ENCODE measurements around the gene C1orf50. TPM values are rescaled to one million over a fixed set of nuclear protein-coding genes. Genes with fewer than 3 reads are reported as not detected.

C1orf50 gene
- total RNA-seq, 1 experiment from 2014 or later, result 5.1 TPM

- TF ChIP-seq PRDM15 (CRISPR knock-in tag; IDR thresholded peaks at IDR 0.05) (no peak), FOXP1 (CRISPR knock-in tag; IDR thresholded peaks at IDR 0.05; ENCODE audit: borderline replicate concordance) (no peak), FOXK1 (CRISPR knock-in tag; IDR thresholded peaks at IDR 0.05) (no peak), CDX4 (CRISPR knock-in tag; IDR thresholded peaks at IDR 0.05; ENCODE audit: borderline replicate concordance) (no peak), OVOL2 (CRISPR knock-in tag; IDR thresholded peaks at IDR 0.05; ENCODE audit: borderline replicate concordance) (no peak), ELF4 (CRISPR knock-in tag; IDR thresholded peaks at IDR 0.05; ENCODE audit: low read depth) (no peak), CTCF (IDR thresholded peaks at IDR 0.05) (no peak), SMAD4 (CRISPR knock-in tag; IDR thresholded peaks at IDR 0.05) (no peak)
Observed at GRCh38 chr1:42737257-42737656, 29.8 kb upstream of the C1orf50 start (continued).

GRCh38 chr1:42737986-42738677 is 28.9 kb upstream of the C1orf50 start:
- Mint-ChIP-seq H3K27ac (no peak overlapping the region), H3K36me3 (no peaks in the 10 kb centered on the region), H3K9me3 (no peaks in the 10 kb centered on the region), H3K4me3 (no peak overlapping the region), H3K27me3 (ENCODE audit: low read depth) (no peaks in the 10 kb centered on the region), H3K4me1 (peaks cover 46% of the 10 kb centered on the region)
- TF ChIP-seq ELF4 (CRISPR knock-in tag; IDR thresholded peaks at IDR 0.05; ENCODE audit: low read depth) (no peak), ERG (CRISPR knock-in tag; IDR thresholded peaks at IDR 0.05) (no peak), NFE2L1 (CRISPR knock-in tag; IDR thresholded peaks at IDR 0.05) (no peak), GRHL2 (CRISPR knock-in tag; IDR thresholded peaks at IDR 0.05; ENCODE audit: insufficient replicate concordance, severe bottlenecking) (no peak), TP53 (CRISPR knock-in tag; IDR thresholded peaks at IDR 0.05) (no peak), MXD4 (CRISPR knock-in tag; IDR thresholded peaks at IDR 0.05; ENCODE audit: borderline replicate concordance) (no peak), MLX (CRISPR knock-in tag; IDR thresholded peaks at IDR 0.05) (no peak), ETV6 (CRISPR knock-in tag; IDR thresholded peaks at IDR 0.05) (no peak), ZNF396 (CRISPR knock-in tag; IDR thresholded peaks at IDR 0.05; ENCODE audit: borderline replicate concordance) (no peak), CREM (CRISPR knock-in tag; IDR thresholded peaks at IDR 0.05) (no peak), E2F4 (CRISPR knock-in tag; IDR thresholded peaks at IDR 0.05; ENCODE audit: borderline replicate concordance, low read depth) (no peak), TEAD4 (CRISPR knock-in tag; IDR thresholded peaks at IDR 0.05) (no peak), ATF6 (CRISPR knock-in tag; IDR thresholded peaks at IDR 0.05) (no peak), ZNF423 (CRISPR knock-in tag; IDR thresholded peaks at IDR 0.05) (no peak), ZNF219 (CRISPR knock-in tag; IDR thresholded peaks at IDR 0.05; ENCODE audit: borderline replicate concordance) (no peak), ZBTB21 (CRISPR knock-in tag; IDR thresholded peaks at IDR 0.05; ENCODE audit: borderline replicate concordance) (no peak), CBFB (CRISPR knock-in tag; IDR thresholded peaks at IDR 0.05; ENCODE audit: low read depth) (no peak), MAX (CRISPR knock-in tag; IDR thresholded peaks at IDR 0.05) (no peak)
- ChIA-PET CTCF (interaction anchor here (0.9 to 2.5 kb wide), 4 partner anchors 9 to 28 kb away, joined by 3 to 22 read pairs (median 8); no protein-coding TSS in a partner anchor), POLR2A (no interaction called here)
- DNase-seq (ENCODE audit: low spot score), result no peak
- no peak for ATAC-seq
